Middle frontal gyrus (tissue), 1 donor: ENCODE data around the gene HEG1.

Source experiments
- DNase-seq: peaks from one replicate; pipeline ENCODE4 v3.0.0-alpha.2; 2015; ENCODE audit warnings: low spot score; ENCODE audit errors: extremely low spot score

HEG1 gene

GRCh38 chr3:125069968-125070745 is 14.4 kb upstream of the HEG1 start:
- no peak for DNase-seq

DNA sequence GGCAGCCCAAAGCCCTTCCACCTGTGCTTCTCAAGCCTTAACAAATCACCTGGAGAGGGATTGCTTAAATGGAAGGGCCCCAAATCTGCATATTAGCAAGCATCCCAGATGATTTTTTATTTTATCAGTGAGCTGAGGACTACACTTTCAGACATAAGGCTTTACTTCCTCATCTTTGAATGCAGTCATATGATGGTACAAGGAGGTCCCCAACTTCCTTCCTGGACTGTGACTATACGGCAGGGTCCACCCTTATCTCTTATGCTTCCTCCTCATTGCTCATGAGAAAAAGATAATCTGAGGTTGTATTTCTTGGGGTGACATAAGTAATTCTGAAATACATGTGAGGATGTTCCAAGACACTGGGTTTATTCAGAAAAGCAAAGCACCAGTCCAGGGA is 13.7 kb upstream of the HEG1 start:
- no peak for DNase-seq

DNA sequence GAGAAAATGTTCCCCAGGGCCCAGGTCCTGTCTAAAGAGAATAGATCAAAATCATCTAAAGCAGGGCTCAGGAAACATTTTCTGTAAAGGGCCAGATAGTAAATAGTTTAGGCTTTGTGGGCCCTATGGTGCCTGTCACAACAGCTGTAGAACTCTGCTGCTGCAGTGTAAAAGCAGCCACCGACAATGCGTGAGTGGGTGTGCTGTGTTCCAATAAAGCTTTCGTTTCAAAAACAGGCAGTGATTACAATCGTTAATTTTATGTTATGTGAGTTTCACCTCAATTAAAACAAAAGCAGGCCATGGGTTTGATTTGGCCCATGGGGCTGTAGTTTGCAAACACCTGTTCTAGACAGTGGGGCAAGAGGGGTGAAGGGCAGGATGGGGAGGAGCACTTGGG is 12.5 kb upstream of the HEG1 start:
- DNase-seq: no peak

GRCh38 chr3:125067225-125067624 is 11.4 kb upstream of the HEG1 start:
- no peak for DNase-seq

GRCh38 chr3:125062904-125063618 is 7.3 kb upstream of the HEG1 start:
- DNase-seq: no peak

DNA sequence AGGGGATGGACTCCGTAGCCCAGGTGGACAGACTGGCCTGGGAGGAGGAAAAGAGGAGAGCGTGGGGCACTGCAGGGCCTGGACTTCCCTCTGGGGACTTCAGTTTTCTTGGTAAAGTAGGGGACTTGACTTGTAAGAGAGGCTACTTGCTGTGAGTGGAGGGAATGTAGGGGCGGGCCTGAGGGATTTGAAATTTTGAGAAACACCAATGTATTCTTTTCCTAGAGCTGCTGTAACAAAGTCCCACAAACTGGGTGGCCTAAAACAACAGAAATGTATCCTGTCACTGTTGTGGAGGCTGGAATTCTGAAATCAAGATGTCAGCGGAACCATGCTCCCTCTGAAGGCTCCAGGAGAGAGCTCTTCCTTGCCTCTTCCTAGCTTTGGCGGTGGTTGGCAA is 5.8 kb upstream of the HEG1 start:
- DNase-seq: no peak

DNA sequence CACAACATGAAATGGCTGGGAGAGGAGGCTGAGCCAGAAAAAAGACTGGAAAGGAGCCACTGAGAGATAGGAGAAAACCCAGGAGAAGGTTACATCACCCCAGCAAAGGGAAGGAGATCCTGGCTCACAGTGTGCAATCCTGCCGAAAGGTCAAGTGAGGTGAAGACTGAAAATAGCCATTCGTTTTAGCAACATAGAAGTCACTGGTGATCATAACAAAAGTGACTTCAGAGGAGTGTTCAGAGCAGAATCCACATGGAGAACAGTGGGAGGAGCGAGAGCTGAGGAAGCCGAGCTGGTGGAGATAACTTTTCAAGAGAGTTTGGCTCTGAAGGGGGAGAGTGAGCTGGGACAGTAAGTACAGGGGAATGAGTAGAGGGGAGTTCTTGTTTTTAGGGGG is 5.4 kb upstream of the HEG1 start:
- DNase-seq: no peak

DNA sequence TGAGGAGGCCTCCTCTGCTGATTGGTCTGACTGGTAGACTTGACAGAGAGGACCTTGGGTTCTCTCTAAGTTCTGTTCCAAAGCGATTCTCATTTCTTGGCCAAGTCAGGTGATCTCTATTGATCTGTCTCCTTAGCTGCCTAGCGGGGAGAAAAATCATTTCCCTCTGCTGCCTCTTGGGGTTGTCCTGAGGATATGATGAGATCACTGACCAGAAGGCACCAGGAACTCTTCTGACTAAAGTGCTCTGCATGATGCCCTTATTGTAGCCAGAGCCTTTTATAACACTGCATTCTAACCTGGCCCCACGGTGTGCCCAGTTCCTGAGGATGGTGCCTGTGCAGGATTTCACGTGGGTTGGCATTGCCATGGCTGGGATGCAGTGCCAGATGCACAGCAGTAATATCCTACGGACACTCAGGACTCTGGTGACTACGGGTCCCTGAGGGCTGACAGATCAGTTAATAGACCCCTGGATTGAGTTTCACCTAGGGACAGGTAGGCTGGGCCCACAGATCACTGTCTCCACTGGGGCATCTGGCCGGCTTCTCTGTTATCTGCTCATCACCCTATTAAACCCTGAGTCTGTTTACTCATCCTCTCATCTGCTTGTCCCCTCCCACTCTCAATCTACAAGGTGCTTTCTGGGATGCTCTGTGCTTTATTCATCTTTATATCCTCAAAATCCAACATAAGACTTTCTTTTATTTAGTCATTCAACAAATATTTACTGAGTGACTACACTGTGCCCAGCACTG is 3.9 kb upstream of the HEG1 start:
- no peak for DNase-seq

DNA sequence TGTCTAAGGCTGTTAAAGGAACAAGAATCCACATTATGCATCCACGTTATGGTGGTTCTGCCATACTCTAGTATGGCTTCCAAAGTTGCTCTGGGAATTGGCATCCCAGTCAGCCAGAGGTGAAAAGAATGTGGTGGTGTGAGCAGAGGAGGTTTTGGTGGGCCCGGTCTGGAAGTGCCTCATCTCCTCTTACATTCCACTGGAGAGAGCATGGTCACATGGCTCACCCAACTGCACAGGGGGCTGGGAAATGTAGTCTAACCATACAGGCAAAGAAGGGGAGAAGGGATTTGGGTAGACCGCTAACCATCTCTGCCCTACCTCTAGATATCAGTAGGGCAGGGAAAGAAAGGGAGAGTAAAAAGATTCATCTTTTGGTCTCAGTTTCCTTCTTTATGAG is 3.2 kb upstream of the HEG1 start:
- no peak for DNase-seq

GRCh38 chr3:125058529-125058928 is 2.7 kb upstream of the HEG1 start:
- DNase-seq: no peak

DNA sequence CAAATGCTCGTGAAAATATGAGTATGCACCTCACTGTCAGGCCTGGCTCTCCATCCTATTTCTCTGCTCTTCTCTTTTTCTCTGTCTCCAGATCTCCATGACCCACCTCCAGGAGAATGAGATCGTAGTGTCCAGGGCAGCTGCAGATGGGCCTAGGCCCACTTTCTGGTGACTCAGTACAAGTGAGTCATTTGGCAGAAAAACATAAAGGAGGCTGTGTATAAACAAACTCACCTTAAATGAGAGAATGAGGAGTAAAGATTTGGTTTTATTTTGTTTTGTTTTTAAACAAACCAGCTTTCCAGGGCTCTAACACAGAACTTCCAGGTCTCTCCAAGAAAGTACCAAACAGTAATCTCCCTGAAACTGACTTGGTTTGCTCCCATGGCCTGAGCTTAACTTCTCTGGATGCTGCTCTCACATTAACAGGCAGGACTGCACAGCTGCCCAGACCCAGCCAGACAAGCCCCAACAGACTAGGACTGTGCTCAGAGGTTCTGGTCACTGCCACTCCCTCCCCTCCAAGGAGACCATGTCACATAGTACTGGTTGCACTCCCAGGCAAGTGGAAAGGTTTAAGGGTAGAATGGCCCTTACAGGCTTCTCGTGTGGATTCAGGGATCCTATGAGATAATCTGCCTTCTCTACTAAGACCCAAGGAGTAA is 1.5 kb upstream of the HEG1 start:
- no peak for DNase-seq

DNA sequence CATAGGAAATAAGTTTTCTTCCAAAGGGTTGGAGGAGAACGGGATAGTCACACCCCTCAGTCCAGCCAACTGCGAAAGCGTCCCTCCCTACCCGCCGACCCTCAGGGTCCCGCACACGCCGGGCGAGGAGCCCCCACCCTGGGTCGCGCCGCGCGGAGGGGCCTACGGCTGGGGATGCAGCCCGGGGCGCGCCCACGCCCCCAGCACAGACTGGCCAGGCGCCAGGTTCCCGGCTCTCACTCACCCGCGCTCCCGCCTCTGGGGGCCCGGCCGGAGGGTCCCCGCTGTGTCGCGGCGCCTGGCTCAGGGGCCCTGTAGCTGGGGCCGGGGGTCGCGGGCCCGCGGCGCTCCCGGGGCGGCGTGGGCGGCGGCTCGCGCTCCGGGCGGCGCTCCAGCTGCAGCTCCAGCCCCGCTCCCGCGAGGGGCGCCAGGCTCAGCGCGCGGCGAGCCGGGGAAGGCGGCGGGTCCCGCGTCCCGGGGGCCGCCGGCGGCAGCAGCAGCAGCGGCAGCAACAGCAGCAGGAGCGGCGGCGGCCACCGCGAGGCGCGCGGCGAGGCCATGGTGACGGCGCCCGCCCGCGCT is 375 bp downstream of the HEG1 start:
- no peak for DNase-seq

DNA sequence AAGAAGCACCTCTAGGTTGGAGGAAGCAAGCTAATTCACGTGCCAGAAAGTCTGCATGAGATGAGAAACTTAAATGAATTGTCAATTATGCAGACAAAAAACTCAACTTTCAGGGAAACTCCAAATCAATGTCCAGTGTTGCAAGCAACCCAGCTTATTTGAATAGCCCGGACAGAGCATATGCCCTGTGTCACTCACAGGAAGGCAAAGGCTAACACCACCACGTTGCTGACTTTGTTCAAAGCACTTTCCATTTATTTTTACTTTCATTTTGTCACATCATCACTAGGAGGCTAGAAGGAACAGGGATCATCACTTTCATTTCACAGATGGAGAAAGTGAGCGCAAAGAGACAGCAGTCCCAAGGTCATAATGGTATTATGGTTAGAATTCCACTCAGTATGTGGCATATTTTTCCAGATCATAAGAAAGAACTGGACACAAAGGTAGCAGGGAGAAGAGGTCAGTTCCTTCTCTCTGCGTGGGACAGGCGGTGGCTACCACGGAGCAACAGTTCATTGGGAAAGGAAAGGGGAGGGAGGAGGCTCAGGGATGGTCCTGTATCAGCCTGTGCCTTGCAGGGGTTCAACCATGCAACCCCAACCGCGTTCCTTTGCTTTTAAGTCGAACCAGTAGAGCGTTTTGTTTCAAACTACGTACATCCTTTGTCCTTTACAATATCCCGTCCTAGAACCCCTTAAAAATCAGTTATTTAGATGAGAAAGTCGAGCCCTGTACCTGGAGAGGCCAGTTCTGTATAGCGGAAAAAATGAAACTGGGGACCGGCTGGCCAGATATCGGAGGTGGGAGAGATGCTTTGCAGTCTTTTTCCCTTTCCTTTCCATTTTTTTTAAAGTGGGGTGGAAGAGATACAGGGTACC is 1.1 kb downstream of the HEG1 start:
- DNase-seq: no peak

DNA sequence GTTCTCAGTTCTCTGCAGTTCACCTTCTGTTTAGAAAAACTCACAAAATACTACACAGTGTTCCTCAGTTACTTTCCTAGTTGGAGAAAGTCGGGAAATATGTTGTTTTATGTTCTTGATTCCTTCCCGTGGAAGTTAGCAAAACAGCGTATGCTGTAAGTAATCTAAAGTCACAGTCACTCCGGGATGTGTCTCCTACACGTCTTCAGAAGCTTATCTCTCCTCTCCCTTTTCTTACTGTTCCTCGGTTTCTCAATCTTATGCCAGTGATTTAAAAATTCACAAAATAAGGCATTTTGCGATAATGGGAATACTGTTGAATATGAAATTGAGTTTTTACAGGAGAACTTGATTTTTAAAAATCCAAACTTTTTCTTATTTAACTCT is 1.7 kb downstream of the HEG1 start:
- DNase-seq: no peak

- DNase-seq: no peak
Observed at GRCh38 chr3:125053304-125053699, 2.5 kb downstream of the HEG1 start.

DNA sequence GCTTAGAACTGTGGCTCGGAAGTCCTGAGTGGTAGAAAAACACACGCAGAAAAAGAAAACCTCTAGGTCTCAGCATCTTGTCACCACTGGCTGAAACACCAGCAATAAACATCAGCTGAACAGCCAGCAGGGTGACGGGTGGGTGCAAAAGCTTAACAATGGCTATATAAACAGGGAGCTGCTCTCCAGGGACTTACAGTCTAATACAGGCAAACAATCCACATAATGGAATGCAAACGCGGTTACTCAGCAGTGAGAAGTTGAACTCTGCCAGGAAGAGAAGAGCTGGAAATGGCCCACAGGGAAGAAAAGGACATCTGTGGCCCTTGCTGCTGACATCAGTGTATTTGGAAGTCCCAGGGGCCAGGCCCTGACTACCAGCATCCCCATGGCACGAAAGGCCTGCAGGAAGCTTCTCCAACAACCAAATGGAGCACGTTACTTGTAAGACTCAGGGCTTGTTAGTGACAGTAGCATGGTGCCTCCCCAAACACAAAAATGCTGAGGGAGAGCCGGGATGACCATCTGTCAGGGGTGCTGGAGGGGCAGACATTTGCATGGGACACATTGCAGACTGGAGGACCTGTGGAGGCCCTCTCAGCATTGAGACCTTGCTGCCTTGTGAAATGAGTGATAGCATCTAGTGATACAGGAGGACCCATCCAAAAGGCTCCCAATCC is 3.0 kb downstream of the HEG1 start:
- DNase-seq: no peak

- no peak for DNase-seq
Observed at GRCh38 chr3:125051715-125052581, 3.8 kb downstream of the HEG1 start.

GRCh38 chr3:125051205-125051604 is 4.6 kb downstream of the HEG1 start:
- no peak for DNase-seq
